ENCODE results near the gene ASIC4. TPM values are rescaled to one million over a fixed set of nuclear protein-coding genes. Genes with fewer than 3 reads are reported as not detected.

The ASIC4 gene
- total RNA-seq, 1 donor from 2014 or later = 0.26 TPM

- Histone ChIP-seq H3K4me3 (no peak overlapping the region), H3K36me3 (no peaks in the 10 kb centered on the region)
Measured at GRCh38 chr2:219560037-219560892, 46.0 kb downstream of the ASIC4 start.

GRCh38 chr2:219560893-219561178 lies 46.6 kb downstream of the ASIC4 start:
- H3K36me3 ChIP-seq = no peaks in the 10 kb centered on the region
- no peak overlapping the region for H3K4me3 ChIP-seq
- peaks cover 9% of the 10 kb centered on the region for H3K4me1 Mint-ChIP-seq
- H4K20me1 ChIP-seq (ENCODE audit: low read depth) = peaks cover 13% of the 10 kb centered on the region
- no peak overlapping the region for H3K9ac ChIP-seq
- H3F3A ChIP-seq (ENCODE audit: low read depth) = peaks cover 5% of the 10 kb centered on the region
- peak overlapping the region; percentile 12 for H3K27ac Mint-ChIP-seq
- H3K9me3 ChIP-seq (ENCODE audit: low read depth) = no peaks in the 10 kb centered on the region
- H2AFZ ChIP-seq (replicated peaks) = no peak overlapping the region
- DNase-seq (ENCODE audit: low spot score) = no peak
- peaks cover 9% of the 10 kb centered on the region for H3K27me3 Mint-ChIP-seq (ENCODE audit: insufficient read depth, low read depth)
- no peaks in the 10 kb centered on the region for H3K79me2 ChIP-seq (ENCODE audit: low read depth)
- peaks cover 2% of the 10 kb centered on the region for H3K9me3 Mint-ChIP-seq
- no peak overlapping the region for H3K4me3 Mint-ChIP-seq
- TF ChIP-seq EZH2 (IDR thresholded peaks at IDR 0.05) = no peak
- TF ChIP-seq CTCF (IDR thresholded peaks at IDR 0.05) = no peak
- no peak for TF ChIP-seq EZH2phosphoT487 (IDR thresholded peaks at IDR 0.05)
- no peaks in the 10 kb centered on the region for H3K27me3 ChIP-seq
- H3K4me1 ChIP-seq = no peaks in the 10 kb centered on the region
- no peak overlapping the region for H3K27ac ChIP-seq
- H3K36me3 Mint-ChIP-seq = peaks cover 23% of the 10 kb centered on the region
- no peak overlapping the region for H3K4me2 ChIP-seq

More at GRCh38 chr2:219560037-219560892, 46.0 kb downstream of the ASIC4 start:
- Mint-ChIP-seq H3K36me3 (peaks cover 23% of the 10 kb centered on the region), H3K9me3 (peaks cover 2% of the 10 kb centered on the region), H3K27me3 (ENCODE audit: insufficient read depth, low read depth) (peaks cover 7% of the 10 kb centered on the region), H3K4me1 (peaks cover 9% of the 10 kb centered on the region), H3K27ac (no peak overlapping the region), H3K4me3 (no peak overlapping the region)
- Histone ChIP-seq H4K20me1 (ENCODE audit: low read depth) (peaks cover 13% of the 10 kb centered on the region), H3K27me3 (no peaks in the 10 kb centered on the region), H3K9ac (no peak overlapping the region), H3F3A (ENCODE audit: low read depth) (peaks cover 5% of the 10 kb centered on the region), H3K79me2 (ENCODE audit: low read depth) (no peaks in the 10 kb centered on the region), H2AFZ (replicated peaks) (no peak overlapping the region), H3K4me1 (no peaks in the 10 kb centered on the region), H3K9me3 (ENCODE audit: low read depth) (no peaks in the 10 kb centered on the region), H3K4me2 (no peak overlapping the region), H3K27ac (no peak overlapping the region)
- TF ChIP-seq EZH2 (IDR thresholded peaks at IDR 0.05) (no peak), CTCF (IDR thresholded peaks at IDR 0.05) (peak; percentile 81)
- DNase-seq (ENCODE audit: low spot score) = no peak

GRCh38 chr2:219561179-219562048 lies 47.1 kb downstream of the ASIC4 start:
- no peak for DNase-seq (ENCODE audit: low spot score)
- Mint-ChIP-seq H3K4me1 (peaks cover 10% of the 10 kb centered on the region), H3K27me3 (ENCODE audit: insufficient read depth, low read depth) (peaks cover 10% of the 10 kb centered on the region)

More at GRCh38 chr2:219561179-219562048, 47.1 kb downstream of the ASIC4 start:
- H3K36me3 Mint-ChIP-seq = peaks cover 28% of the 10 kb centered on the region
- H3K9me3 Mint-ChIP-seq = peaks cover 3% of the 10 kb centered on the region
- Histone ChIP-seq H3K9ac (no peak overlapping the region), H3K4me3 (no peak overlapping the region), H3K36me3 (no peaks in the 10 kb centered on the region), H3K79me2 (ENCODE audit: low read depth) (no peaks in the 10 kb centered on the region), H3K9me3 (ENCODE audit: low read depth) (no peaks in the 10 kb centered on the region), H3K4me1 (no peaks in the 10 kb centered on the region), H4K20me1 (ENCODE audit: low read depth) (peaks cover 13% of the 10 kb centered on the region), H2AFZ (replicated peaks) (no peak overlapping the region), H3K27ac (no peak overlapping the region), H3F3A (ENCODE audit: low read depth) (peaks cover 5% of the 10 kb centered on the region), H3K4me2 (no peak overlapping the region), H3K27me3 (no peaks in the 10 kb centered on the region)
- peak overlapping the region; percentile 46 for H3K27ac Mint-ChIP-seq
- no peak overlapping the region for H3K4me3 Mint-ChIP-seq
- no peak for TF ChIP-seq EZH2 (IDR thresholded peaks at IDR 0.05)
- no peak for TF ChIP-seq EZH2phosphoT487 (IDR thresholded peaks at IDR 0.05)
- TF ChIP-seq CTCF (IDR thresholded peaks at IDR 0.05) = no peak

Measured in neural progenitor cell (in vitro differentiated cells).